Measurements from ENCODE around the gene CD38.

GRCh38 chr4:15853345-15853744 lies 75.2 kb downstream of the CD38 start:
- TF ChIP-seq CTCF (IDR thresholded peaks at IDR 0.05; ENCODE audit: poor library complexity) (no peak), EZH2 (IDR thresholded peaks at IDR 0.05; ENCODE audit: borderline replicate concordance) (no peak)
